PC-9 (cell line): Measurements from ENCODE around the gene IL36G. TPM values are rescaled to one million over a fixed set of nuclear protein-coding genes. Genes with fewer than 3 reads are reported as not detected.
"Not testable (repeated sequence)": the region's sequence is repeated elsewhere in the genome, so short reads cannot be mapped to it uniquely, and the experiment has no call there.

Source experiments
- Bru-seq: library from RNA; stranded (reverse); fragments of 400-500 nt; gene quantifications from one replicate; lab custom pipeline; 2021; lab: Mats Ljungman, UMichigan
- BruChase-seq, 2 experiments: library from RNA; stranded (reverse); fragments of 400-500 nt; gene quantifications; one replicate each; lab custom pipeline; 2021; lab: Mats Ljungman, UMichigan
- BruUV-seq: library from RNA; stranded (reverse); fragments of 400-500 nt; replicated peaks from 2 replicates; lab custom pipeline; 2021; lab: Mats Ljungman, UMichigan
- CTCF ChIA-PET: fragments of 300-600 bp; sonication (Branson Sonifier 250); formaldehyde crosslinking; loops from one replicate; lab custom pipeline; 2022; ENCODE audit warnings: antibody characterized with exemption; lab: Charles Lee
- POLR2A ChIA-PET: fragments of 300-600 bp; sonication (Branson Sonifier 250); formaldehyde crosslinking; loops from one replicate; lab custom pipeline; 2022; ENCODE audit warnings: antibody characterized with exemption; ENCODE audit not compliant: unreplicated experiment; lab: Charles Lee
- DNase-seq, 2 experiments: peaks; one replicate each; pipeline versions ENCODE4 v3.0.0 to v3.0.0-alpha.2; 2015 to 2022; ENCODE audit warnings: mixed read lengths in 1 of 2
- H2AFZ ChIP-seq: fragments of 200-600 bp; sonication (generic); 2 replicates; pipeline ENCODE4 v1.8.1; 2017; ENCODE audit warnings: antibody characterized with exemption
- H3F3A ChIP-seq: fragments of 200-600 bp; sonication (generic); 2 replicates; pipeline ENCODE4 v1.8.1; 2017; ENCODE audit warnings: antibody characterized with exemption, mild to moderate bottlenecking, low read depth; ENCODE audit not compliant: insufficient read depth
- H3K27ac ChIP-seq: fragments of 200-600 bp; sonication (generic); 2 replicates; pipeline ENCODE4 v1.6.1; 2016; ENCODE audit warnings: mixed run types
- H3K27me3 ChIP-seq: fragments of 200-600 bp; sonication (generic); 2 replicates; pipeline ENCODE4 v1.6.1; 2016; ENCODE audit warnings: low read depth, mixed run types; ENCODE audit not compliant: insufficient read depth
- H3K36me3 ChIP-seq: fragments of 200-600 bp; sonication (generic); 2 replicates; pipeline ENCODE4 v1.6.1; 2016; ENCODE audit warnings: low read depth, mixed run types
- H3K4me1 ChIP-seq: fragments of 200-600 bp; sonication (generic); replicated peaks from 2 replicates; pipeline ENCODE4 v1.6.1; 2016; ENCODE audit warnings: mixed run types; ENCODE audit not compliant: insufficient read depth
- H3K4me2 ChIP-seq: fragments of 200-600 bp; sonication (generic); 2 replicates; pipeline ENCODE4 v1.6.1; 2017; ENCODE audit warnings: mixed run types
- H3K4me3 ChIP-seq: fragments of 200-600 bp; sonication (generic); 2 replicates; pipeline ENCODE4 v1.6.1; 2016; ENCODE audit warnings: mixed run types
- H3K79me2 ChIP-seq: fragments of 200-600 bp; sonication (generic); 2 replicates; pipeline ENCODE4 v1.6.1; 2017; ENCODE audit warnings: low read depth, mixed run types
- H3K9me2 ChIP-seq: fragments of 200-600 bp; sonication (generic); 2 replicates; pipeline ENCODE4 v1.8.1; 2017; ENCODE audit warnings: mild to moderate bottlenecking; ENCODE audit not compliant: insufficient read depth
- H3K9me3 ChIP-seq: fragments of 200-600 bp; sonication (generic); 2 replicates; pipeline ENCODE4 v1.8.1; 2016; ENCODE audit warnings: low read depth; ENCODE audit not compliant: insufficient read depth
- H4K20me1 ChIP-seq: fragments of 200-600 bp; sonication (generic); 2 replicates; pipeline ENCODE4 v1.8.1; 2017; ENCODE audit not compliant: insufficient read depth
- EZH2 ChIP-seq: fragments of 200-600 bp; sonication (generic); IDR thresholded peaks from 2 replicates; pipeline ENCODE4 v1.8.0; 2017; ENCODE audit warnings: antibody characterized with exemption, low read depth
- intact Hi-C: fragments of 100-400 bp; cut with micrococcal nuclease; formaldehyde crosslinking; loops from one replicate; pipeline ENCODE4 v1.10.0; 2022; ENCODE audit not compliant: unreplicated experiment
- long read RNA-seq: library from polyadenylated mRNA; stranded (forward); transcript quantifications from one replicate; pipeline ENCODE4 v2.0.0, GENCODE V29; 2022
- total RNA-seq: library from RNA; stranded (reverse); gene quantifications from 2 replicates; pipeline ENCODE4 v1.2.3, GENCODE V29; 2021
- TF ChIP-seq, protein P1 (sequence below): fragments of 200-600 bp; sonication (generic); conservative IDR thresholded peaks from 2 replicates; pipeline ENCODE4 v1.6.1; 2017; ENCODE audit warnings: mixed run types, antibody characterized with exemption, mild to moderate bottlenecking, moderate library complexity

IL36G gene
- total RNA-seq (not detected in 2 replicates), Bru-seq, nascent RNA (not detected), BruChase-seq, experiment 1, labeled RNA remaining after a 2-hour chase (percentile 17 among the genes with signal in this experiment), BruChase-seq, experiment 2, labeled RNA remaining after a 6-hour chase (percentile 22 among the genes with signal in this experiment)
- long read RNA-seq, result 0 reads

DNA sequence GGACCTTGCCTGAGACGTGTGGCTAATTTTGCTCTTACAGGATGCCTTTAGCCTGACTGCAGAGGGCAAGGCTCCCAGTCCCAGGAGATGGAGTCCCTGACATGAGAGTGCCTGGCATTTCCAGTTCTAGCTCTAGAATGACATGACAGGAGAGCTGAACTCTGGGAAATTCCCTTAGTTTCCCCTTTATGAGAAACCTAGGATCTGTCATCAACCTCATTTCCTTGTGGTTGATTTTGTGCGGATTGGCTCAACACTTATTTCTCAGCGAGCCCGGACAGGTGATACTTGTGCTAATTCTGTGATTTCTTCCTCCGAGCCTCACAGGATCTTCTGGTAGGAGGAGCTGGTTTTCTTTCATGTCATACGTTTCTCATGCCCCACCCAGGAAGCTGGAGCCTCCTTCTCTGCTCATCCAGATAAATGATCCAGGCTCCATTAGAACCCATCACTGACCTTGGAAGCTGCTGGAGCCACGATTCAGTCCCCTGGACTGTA is at the start of gene IL36G:
Gene IL36G, plus strand, starts transcription at position 448 of the 498 bp plus-strand sequence. CDS start 633 bp downstream, outside the sequence.
- TF ChIP-seq, protein P1, sequence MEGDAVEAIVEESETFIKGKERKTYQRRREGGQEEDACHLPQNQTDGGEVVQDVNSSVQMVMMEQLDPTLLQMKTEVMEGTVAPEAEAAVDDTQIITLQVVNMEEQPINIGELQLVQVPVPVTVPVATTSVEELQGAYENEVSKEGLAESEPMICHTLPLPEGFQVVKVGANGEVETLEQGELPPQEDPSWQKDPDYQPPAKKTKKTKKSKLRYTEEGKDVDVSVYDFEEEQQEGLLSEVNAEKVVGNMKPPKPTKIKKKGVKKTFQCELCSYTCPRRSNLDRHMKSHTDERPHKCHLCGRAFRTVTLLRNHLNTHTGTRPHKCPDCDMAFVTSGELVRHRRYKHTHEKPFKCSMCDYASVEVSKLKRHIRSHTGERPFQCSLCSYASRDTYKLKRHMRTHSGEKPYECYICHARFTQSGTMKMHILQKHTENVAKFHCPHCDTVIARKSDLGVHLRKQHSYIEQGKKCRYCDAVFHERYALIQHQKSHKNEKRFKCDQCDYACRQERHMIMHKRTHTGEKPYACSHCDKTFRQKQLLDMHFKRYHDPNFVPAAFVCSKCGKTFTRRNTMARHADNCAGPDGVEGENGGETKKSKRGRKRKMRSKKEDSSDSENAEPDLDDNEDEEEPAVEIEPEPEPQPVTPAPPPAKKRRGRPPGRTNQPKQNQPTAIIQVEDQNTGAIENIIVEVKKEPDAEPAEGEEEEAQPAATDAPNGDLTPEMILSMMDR, result no peak
- TF ChIP-seq EZH2, result no peak
- Histone ChIP-seq H3F3A (no peaks in the 10 kb centered on the region), H3K27me3 (no peaks in the 10 kb centered on the region), H3K79me2 (no peaks in the 10 kb centered on the region), H3K4me2 (no peak within 1 kb of the TSS), H3K4me3 (no peak within 1 kb of the TSS), H3K4me1 (0 out of 2 replicates have a peak, but pooled peaks cover under 1% of the 10 kb centered on the region), H3K27ac (no peak within 1 kb of the TSS), H3K9me2 (no peaks in the 10 kb centered on the region), H3K36me3 (no peaks in the 10 kb centered on the region), H4K20me1 (no peaks in the 10 kb centered on the region), H3K9me3 (no peaks in the 10 kb centered on the region), H2AFZ (no peak within 1 kb of the TSS)
- CTCF ChIA-PET, result no interaction called here
- BruUV-seq, result no TSS peak
- POLR2A ChIA-PET, result no interaction called here
- intact Hi-C loops, result no loop called here
- no peak for DNase-seq

DNA sequence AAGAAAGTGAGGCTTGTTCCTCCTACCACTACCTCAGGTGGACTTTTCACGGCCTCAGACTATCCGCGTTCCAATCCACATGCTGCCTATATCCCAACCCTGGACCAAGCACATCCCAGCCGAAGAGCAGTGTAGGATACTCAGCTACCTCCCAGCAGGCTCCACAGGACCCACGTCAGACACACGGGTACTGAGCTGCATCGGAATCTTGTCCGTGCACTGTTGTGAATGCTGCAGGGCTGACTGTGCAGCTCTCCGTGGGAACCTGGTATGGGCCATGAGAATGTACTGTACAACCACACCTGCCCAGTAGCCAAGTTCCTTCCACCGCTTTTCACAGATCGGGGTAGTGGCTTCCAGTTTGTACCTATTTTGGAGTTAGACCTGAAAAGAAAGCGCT is 44.5 kb upstream of the IL36G start:
- Histone ChIP-seq H3K4me3 (no peak overlapping the region), H3K27me3 (no peaks in the 10 kb centered on the region), H3K4me2 (no peak overlapping the region), H4K20me1 (no peaks in the 10 kb centered on the region), H2AFZ (no peak overlapping the region), H3K36me3 (no peaks in the 10 kb centered on the region), H3K9me3 (no peaks in the 10 kb centered on the region), H3K79me2 (no peaks in the 10 kb centered on the region), H3K27ac (no peak overlapping the region), H3F3A (peaks cover under 1% of the 10 kb centered on the region; the same call in 1 of the 2 replicates), H3K4me1 (peaks cover 12% of the 10 kb centered on the region), H3K9me2 (no peaks in the 10 kb centered on the region)
- POLR2A ChIA-PET, result no interaction called here
- intact Hi-C loops, result no loop called here
- DNase-seq, result no peak
- TF ChIP-seq EZH2, result no peak
- TF ChIP-seq, protein P1, result no peak
- CTCF ChIA-PET, result no interaction called here
- no TSS peak for BruUV-seq

DNA sequence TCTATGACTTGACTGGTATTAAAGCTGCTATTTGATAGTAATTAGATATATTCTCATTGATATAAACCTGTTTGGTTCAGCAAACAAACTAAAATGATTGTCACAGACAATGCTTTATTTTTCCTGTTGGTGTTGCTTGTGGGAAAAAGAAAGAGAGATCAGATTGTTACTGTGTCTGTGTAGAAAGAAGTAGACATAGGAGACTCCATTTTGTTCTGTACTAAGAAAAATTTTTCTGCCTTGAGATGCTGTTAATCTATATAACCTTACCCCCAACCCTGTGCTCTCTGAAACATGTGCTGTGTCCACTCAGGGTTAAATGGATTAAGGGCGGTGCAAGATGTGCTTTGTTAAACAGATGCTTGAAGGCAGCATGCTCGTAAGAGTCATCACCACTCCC is 43.7 kb upstream of the IL36G start:
- H3K79me2 ChIP-seq, H3F3A ChIP-seq, H2AFZ ChIP-seq, BruUV-seq, H3K4me2 ChIP-seq, H3K9me2 ChIP-seq, intact Hi-C loops, H3K9me3 ChIP-seq, H3K36me3 ChIP-seq, H3K27me3 ChIP-seq, DNase-seq, H3K4me3 ChIP-seq, CTCF ChIA-PET, H3K27ac ChIP-seq, H4K20me1 ChIP-seq, POLR2A ChIA-PET: not testable (repeated sequence)
- peaks cover 12% of the 10 kb centered on the region for H3K4me1 ChIP-seq
